Activated CD4-positive, alpha-beta T cell treated with anti-CD3 and anti-CD28 coated beads, Interleukin-2, amount 10 ng/mL, durations not matched to agents 24 days and 14 days (primary cell): ENCODE results near the gene SORCS2. TPM values are rescaled to one million over a fixed set of nuclear protein-coding genes. Genes with fewer than 3 reads are reported as not detected.

Source experiments
- DNase-seq: peaks from one replicate; pipeline ENCODE4 v3.0.0; 2022
- H3K27ac Mint-ChIP-seq: one replicate; pipeline ENCODE4 v1.8.0; 2022; ENCODE audit warnings: mild to moderate bottlenecking, mixed read lengths
- H3K27me3 Mint-ChIP-seq: one replicate; pipeline ENCODE4 v1.8.0; 2022; ENCODE audit warnings: mixed read lengths
- H3K36me3 Mint-ChIP-seq: one replicate; pipeline ENCODE4 v1.8.0; 2022; ENCODE audit warnings: low read depth, mild to moderate bottlenecking, mixed read lengths
- H3K4me1 Mint-ChIP-seq: one replicate; pipeline ENCODE4 v1.8.0; 2021; ENCODE audit warnings: mixed read lengths
- H3K4me3 Mint-ChIP-seq: one replicate; pipeline ENCODE4 v1.8.0; 2022; ENCODE audit warnings: mild to moderate bottlenecking, moderate library complexity, mixed read lengths
- H3K9me3 Mint-ChIP-seq: one replicate; pipeline ENCODE4 v1.8.0; 2021; ENCODE audit warnings: mixed read lengths
- intact Hi-C: fragments of 100-400 bp; cut with micrococcal nuclease; formaldehyde crosslinking; loops from one replicate; pipeline ENCODE4 v1.15.1; 2023
- total RNA-seq: library from RNA; stranded (reverse); gene quantifications from 2 replicates; pipeline ENCODE4 v1.2.3, GENCODE V29; 2022

SORCS2 gene
- total RNA-seq, 1 donor from 2014 or later = not detected

DNA sequence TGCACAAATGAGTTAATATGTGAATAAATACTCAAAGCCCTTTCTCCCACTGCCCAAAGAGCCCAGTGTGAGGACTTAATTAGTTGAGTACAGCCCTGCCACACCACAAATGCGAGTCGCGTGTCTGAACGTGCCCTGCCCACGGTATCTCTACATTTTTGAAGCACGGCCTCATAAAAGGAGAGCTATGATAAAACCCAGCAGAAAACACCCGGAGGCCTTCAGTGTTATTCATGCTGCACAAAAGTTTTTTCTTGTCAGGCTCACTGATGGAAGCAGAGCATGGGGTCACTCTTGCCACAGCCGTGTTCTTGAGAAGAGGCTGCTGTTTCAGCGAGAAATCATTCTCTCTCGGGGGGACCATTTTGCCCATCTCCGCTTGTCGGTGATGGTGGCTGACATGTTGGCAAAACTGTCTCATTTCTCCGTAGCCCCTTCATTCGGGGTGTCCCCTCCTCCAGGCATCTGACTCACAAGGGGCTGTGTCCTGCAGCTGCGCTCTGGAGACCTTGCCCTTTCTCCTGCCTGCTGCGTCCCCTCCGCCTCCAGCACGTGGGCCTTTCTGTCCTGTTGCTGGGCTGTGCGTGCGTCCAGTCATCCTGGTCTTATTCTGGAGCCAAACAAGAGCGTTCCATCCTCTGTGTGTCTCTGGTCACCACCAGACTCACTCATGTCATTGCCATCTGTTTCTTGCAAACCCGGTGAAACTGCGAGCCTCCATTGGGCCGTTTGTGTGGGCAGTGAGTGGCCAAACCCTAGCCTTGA is 88.8 kb downstream of the SORCS2 start:
- intact Hi-C loops = no loop called here
- no peak for DNase-seq
- Mint-ChIP-seq H3K4me1 (no peaks in the 10 kb centered on the region), H3K9me3 (no peaks in the 10 kb centered on the region), H3K36me3 (no peaks in the 10 kb centered on the region), H3K4me3 (no peak overlapping the region), H3K27ac (no peak overlapping the region), H3K27me3 (peaks cover 5% of the 10 kb centered on the region)

DNA sequence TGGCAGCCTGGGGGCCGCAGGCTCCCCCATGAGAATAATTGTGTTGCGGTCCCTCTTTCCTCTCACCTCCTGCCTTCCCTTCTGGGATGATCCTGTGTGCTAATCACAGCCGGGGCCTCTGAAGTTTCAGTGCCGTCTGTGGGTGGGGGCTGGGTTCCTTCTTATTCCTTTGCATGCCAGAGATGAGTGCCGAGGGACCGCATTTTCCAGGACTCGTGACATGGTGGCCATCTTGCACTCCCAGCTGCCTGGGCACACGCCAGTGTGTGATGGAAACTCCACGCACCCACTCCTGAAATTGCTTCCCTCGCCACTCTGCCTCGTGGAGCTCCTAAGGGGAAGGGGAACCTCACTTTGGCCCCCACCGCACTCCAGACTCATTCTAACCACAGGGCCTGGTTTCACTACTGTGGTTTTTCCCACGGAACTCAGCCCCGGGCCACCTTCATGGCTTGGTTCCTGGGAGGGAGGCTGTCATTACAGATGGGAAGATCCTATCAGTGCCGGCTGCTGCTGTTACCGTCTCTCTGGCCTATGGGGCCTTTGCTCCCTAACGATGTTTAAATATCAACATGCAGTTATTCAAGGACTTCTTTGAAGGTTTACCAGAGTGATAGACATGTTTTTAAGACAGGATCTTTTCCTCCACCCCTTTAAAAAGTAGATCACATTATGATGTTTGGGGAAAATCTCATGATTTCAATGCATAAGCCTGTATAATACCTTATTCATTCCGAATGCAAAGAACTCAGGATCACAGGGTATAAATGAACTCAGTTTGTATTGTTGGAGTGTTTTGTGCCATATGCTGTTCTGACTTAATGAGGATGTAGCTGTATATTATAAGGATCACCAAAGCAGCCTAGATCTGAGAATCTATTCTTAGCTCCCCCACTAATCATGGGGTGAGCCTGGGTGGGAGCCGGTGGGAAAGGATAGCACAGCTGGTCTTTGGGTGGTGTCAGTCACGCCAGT is 89.6 kb downstream of the SORCS2 start:
- intact Hi-C loops = no loop called here
- DNase-seq = no peak
- H3K36me3 Mint-ChIP-seq = no peaks in the 10 kb centered on the region
- H3K4me3 Mint-ChIP-seq = no peak overlapping the region
- H3K27ac Mint-ChIP-seq = no peak overlapping the region
- H3K9me3 Mint-ChIP-seq = no peaks in the 10 kb centered on the region
- H3K27me3 Mint-ChIP-seq = peaks cover 5% of the 10 kb centered on the region
- no peaks in the 10 kb centered on the region for H3K4me1 Mint-ChIP-seq

DNA sequence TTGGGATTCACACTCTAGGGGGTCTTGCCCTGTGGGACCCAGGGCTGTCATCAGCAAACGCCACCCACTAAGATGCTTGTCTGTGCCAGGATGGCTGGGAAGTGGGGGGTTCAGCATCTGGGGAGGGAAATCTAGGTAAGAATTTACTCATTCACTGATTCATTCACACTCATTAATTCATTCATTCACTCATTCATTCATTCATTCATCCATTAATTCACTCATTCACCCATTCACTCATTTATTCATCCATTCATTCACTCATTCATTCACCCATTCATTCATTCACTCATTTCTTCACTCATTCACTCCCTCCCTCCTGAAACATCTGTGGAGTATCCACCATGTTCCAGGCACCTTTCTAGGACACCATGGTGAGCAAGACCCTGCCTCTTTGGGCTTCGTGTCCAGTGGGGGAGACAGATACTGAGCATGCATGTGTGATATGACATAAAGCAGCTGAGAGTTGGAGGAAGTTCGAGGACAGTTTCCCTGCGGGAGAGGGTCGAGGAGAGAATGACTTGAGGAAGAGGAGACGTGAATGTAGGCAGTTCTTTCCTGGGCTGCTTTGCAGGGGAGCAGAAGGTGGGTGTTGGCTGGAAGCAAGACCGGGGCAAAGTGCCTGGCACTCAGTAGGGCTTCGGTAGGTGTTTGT is 90.6 kb downstream of the SORCS2 start:
- intact Hi-C loops = no loop called here
- DNase-seq = no peak
- Mint-ChIP-seq H3K27me3 (peaks cover 5% of the 10 kb centered on the region), H3K4me1 (no peaks in the 10 kb centered on the region), H3K4me3 (no peak overlapping the region), H3K9me3 (no peaks in the 10 kb centered on the region), H3K27ac (no peak overlapping the region), H3K36me3 (no peaks in the 10 kb centered on the region)

DNA sequence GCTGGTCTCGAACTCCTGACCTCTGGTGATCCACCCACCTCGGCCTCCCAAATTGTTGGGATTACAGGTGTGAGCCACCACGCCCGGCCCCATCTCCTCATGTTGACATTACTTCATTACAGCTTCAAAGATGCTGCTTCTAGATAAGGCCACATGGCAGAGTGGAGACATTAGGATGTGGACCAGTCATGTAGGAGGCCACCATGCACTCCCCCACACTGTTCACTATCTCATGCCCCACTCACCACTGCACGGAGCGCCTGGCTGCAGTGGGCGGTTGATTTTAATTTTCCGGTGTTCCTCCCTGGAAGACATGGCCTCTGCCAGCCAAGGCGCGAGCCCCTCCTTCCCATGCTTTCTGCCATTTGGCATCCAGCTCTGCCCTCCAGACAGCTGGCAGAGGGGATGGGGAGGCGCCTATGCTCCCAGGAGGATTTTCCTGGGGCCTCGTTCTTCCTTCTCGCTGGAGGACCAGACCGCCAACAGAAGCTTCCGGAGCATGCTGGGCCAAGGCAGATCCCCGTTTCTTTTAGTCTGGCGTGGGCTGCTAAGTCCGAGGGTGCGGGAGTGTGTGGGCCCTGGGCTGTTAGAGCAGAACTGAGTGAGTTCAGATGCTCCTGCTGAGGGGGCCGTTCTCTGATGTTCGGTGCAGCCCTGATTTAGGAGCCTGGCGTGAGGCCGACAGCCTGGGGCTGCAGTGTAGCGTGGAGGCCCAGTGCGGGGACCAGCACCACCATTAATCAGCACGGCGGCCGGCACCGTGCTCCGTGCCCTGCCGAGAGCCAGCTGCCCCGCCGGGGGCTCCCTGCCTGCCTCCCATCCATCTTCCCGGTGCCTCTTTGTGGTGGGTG is 93.1 kb downstream of the SORCS2 start:
- intact Hi-C loops = no loop called here
- peaks cover 5% of the 10 kb centered on the region for H3K27me3 Mint-ChIP-seq
- H3K9me3 Mint-ChIP-seq = no peaks in the 10 kb centered on the region
- no peaks in the 10 kb centered on the region for H3K4me1 Mint-ChIP-seq
- no peak overlapping the region for H3K4me3 Mint-ChIP-seq
- no peak for DNase-seq
- no peak overlapping the region for H3K27ac Mint-ChIP-seq
- no peaks in the 10 kb centered on the region for H3K36me3 Mint-ChIP-seq

DNA sequence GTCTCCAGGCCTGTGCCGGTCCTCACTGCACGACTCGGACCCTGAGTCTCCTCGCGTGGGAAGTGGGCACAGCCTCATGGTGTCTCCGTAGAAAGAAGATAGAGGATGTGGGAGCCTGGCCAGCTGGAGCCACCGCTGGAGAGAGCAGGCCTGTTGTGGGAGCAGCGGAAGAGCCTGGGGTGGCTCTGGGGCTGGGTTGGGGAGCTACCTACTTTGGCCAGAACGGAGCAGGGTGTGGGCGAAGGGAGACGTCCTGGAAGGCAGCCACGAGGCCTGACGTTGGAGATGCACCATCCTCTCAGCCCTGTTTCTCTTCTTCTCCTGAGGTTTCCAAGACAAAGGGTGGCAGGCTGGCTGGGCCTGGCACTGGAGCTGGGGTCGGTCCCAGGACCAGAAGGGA is 93.8 kb downstream of the SORCS2 start:
- H3K27ac Mint-ChIP-seq = peak overlapping the region; percentile 45
- no peaks in the 10 kb centered on the region for H3K36me3 Mint-ChIP-seq
- intact Hi-C loops = no loop called here
- no peaks in the 10 kb centered on the region for H3K4me1 Mint-ChIP-seq
- peaks cover 5% of the 10 kb centered on the region for H3K27me3 Mint-ChIP-seq
- no peak for DNase-seq
- no peak overlapping the region for H3K4me3 Mint-ChIP-seq
- H3K9me3 Mint-ChIP-seq = no peaks in the 10 kb centered on the region

DNA sequence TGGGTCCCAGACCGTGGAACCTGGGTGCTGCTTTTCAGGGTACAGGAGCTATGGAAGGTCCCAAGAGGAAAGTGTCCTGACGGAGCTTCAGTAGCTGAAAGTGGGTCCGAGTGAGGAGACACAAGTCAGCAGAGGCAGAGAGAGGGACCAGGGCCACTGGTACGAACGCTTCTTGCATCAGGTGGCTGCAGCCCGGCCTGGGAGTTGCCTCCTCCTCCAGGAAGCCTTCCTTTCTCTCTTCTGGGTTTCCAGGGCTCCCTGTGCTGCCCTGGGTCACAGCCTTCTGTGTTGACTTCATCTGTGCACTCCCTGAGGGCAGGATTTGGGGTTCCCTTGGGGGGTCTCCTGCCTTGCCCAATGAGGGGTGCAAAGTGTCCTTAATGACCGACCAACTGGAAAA is 94.5 kb downstream of the SORCS2 start:
- Mint-ChIP-seq H3K9me3 (no peaks in the 10 kb centered on the region), H3K4me1 (no peaks in the 10 kb centered on the region), H3K36me3 (no peaks in the 10 kb centered on the region), H3K27ac (no peak overlapping the region), H3K27me3 (peaks cover 5% of the 10 kb centered on the region), H3K4me3 (no peak overlapping the region)
- no peak for DNase-seq
- intact Hi-C loops = no loop called here

DNA sequence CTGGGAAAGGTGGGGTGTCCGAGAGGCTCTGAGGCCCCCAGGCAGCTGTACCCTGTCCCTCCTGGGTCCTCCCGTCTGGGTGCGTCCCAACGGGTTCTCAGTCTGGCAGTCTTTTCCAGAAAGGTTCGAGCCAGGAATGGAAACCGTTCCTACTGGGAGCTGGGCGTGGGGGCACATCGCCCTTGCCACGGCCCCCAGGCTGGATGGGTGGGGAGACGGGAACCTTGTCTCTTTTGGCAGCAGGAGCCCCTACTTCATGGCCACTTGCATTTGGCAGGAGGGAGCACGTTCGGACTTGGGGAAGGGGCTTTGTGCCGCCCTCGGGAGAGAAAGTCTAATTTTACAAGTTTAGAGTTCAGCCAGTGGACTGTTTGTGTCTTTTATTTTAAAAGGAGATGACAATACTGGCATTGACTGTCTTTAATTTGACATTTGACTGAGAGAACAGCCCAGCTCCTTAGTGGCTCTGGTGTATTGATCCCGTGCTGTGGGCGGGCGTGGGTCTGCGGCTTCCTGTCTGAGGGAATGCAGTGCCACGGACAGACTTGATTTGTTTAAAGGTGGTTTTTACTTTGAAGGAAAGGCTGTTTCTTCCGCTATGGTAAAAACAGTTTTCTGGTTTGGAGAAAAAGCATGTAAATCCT is 95.1 kb downstream of the SORCS2 start:
- Mint-ChIP-seq H3K9me3 (no peaks in the 10 kb centered on the region), H3K27ac (no peak overlapping the region), H3K36me3 (no peaks in the 10 kb centered on the region), H3K4me3 (no peak overlapping the region), H3K27me3 (peaks cover 3% of the 10 kb centered on the region), H3K4me1 (no peaks in the 10 kb centered on the region)
- intact Hi-C loops = no loop called here
- DNase-seq = no peak

DNA sequence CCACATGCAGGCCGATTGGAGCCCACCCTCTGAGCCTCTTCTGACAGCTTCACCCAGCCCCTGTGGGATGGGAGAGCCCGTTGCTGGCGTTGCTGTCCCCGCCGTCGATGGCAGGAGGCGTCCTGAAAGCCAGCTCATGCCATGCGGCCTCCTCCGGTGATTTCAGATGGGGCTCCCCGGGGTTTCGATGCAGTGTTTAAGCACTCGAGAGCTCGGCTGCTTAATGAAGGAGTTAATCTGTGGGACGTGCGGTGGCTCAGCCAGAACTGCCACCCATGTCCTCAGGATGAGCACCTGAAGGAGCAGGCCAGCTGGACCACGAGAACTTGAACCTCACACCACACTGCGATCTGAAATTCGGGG is 95.6 kb downstream of the SORCS2 start:
- DNase-seq = no peak
- H3K36me3 Mint-ChIP-seq = no peaks in the 10 kb centered on the region
- intact Hi-C loops = no loop called here
- no peak overlapping the region for H3K27ac Mint-ChIP-seq
- no peaks in the 10 kb centered on the region for H3K9me3 Mint-ChIP-seq
- peaks cover 2% of the 10 kb centered on the region for H3K27me3 Mint-ChIP-seq
- no peak overlapping the region for H3K4me3 Mint-ChIP-seq
- H3K4me1 Mint-ChIP-seq = no peaks in the 10 kb centered on the region

DNA sequence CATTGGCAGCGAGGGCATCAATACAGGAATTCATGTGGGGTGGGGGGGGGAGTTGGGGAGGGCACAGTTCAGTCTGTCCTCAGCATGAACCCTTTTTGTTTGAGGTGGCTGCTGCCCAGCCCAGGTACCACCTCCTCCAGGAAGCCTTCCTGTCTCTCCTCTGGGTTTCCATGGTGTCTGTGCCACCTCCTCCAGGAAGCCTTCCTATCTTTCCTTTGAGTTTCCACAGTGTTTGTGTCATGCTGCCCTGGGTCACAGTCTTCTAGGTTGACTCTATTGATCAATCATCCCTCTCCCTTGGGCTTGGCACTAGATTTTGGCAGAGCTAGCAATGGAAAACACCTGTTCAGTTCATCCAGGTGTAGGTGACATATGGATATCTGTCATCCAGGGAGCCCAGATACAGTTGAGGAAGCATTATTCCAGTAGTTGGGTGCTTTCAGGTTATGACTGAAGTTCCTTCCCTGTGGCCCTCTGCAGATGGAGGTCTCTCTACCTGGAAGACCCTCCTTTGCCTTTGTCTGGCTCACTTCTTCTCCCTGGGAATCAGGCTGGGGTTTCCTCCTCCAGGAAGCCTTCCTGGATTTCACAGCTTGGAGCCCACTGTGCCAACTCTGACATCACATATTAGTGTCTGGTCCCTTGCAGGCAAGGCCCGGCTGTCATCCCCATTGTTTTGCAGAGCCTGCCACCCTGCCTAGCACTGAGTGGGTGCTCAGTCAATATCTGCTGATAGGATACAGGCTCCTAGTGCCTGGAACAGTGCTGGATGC is 96.6 kb downstream of the SORCS2 start:
- Mint-ChIP-seq H3K36me3 (no peaks in the 10 kb centered on the region), H3K27ac (no peak overlapping the region), H3K4me1 (no peaks in the 10 kb centered on the region), H3K4me3 (no peak overlapping the region), H3K9me3 (no peaks in the 10 kb centered on the region), H3K27me3 (no peaks in the 10 kb centered on the region)
- intact Hi-C loops = no loop called here
- DNase-seq = no peak

DNA sequence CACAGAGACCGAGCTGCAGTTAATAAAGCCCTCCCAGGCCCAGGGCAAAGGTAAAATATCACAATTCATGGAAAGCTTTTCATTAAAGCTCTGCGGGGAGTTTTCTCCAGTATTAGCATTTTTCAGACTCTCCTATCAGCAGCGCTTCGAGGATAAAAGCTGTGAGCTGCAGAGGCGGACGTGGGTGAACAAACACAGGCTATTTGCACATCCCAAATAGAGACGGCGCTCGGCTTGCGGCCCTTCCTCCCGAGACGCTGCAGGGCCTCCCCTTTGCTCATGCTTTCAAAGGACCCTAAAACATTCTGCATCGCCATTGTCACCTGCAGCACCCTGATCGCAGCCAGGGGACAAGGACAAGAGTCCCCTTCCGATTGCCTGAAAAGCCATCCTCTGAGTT is 97.3 kb downstream of the SORCS2 start:
- H3K36me3 Mint-ChIP-seq = no peaks in the 10 kb centered on the region
- H3K27ac Mint-ChIP-seq = no peak overlapping the region
- H3K27me3 Mint-ChIP-seq = no peaks in the 10 kb centered on the region
- no peak for DNase-seq
- H3K4me3 Mint-ChIP-seq = no peak overlapping the region
- H3K4me1 Mint-ChIP-seq = no peaks in the 10 kb centered on the region
- no peaks in the 10 kb centered on the region for H3K9me3 Mint-ChIP-seq
- intact Hi-C loops = no loop called here

DNA sequence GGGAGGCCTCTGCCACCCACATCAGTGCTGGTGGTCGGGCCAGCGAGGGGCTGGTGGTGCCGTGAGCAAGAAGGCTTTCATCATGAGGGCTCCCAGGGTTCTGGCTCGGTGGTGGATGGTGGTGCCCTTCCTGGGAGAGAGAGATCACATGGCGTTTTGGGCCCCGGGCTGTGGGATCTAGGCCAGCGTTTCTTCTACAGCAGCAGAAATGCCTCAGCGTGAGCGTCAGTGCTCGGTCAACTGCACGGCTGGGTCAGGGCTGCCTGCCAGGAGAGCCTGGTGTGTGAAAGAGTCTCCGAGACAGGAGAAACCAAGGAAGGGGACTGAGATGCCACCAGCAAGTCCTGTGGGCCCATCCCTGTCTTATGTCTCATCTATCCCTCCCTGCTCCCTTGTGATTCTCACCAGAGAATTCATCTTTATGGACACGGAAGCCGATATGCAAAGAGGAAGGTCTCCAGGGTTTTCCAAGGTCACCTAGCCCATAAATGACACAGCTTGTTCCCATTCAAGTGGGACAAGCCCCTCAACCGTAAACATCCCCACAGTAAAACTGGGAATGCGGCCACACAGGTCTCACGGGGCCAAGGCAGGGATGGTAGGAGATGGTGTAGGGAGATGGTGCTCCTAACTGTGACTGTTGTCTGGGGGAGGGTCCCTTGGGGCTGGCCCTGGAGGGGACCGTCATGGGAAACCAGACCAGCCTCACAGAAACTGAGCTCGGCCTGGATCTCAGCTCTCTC is 99.2 kb downstream of the SORCS2 start:
- intact Hi-C loops = no loop called here
- H3K27ac Mint-ChIP-seq = no peak overlapping the region
- DNase-seq = no peak

DNA sequence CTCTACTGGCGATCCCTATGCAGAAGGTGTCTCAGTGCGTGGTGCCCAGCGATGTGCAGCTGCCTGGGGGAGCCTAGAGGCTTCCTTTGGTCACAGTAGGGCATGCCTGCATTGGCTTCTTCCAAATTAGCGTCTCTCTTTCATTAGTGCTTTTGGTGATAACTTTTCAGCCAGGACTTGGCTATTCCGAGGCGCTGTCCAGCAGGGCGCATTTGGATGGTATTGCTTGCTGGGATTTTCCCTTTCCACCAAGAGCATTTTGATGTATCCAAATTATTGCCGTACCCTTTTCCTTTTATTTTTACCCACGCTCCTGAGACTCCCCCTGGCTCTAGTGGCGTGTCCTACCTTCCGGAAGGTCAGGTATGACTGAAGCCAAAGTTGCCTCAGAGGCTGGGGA is 101.4 kb downstream of the SORCS2 start:
- no peaks in the 10 kb centered on the region for H3K4me1 Mint-ChIP-seq
- H3K36me3 Mint-ChIP-seq = no peaks in the 10 kb centered on the region
- no peak overlapping the region for H3K4me3 Mint-ChIP-seq
- H3K27ac Mint-ChIP-seq = no peak overlapping the region
- no peak for DNase-seq
- H3K27me3 Mint-ChIP-seq = no peaks in the 10 kb centered on the region
- intact Hi-C loops = no loop called here
- H3K9me3 Mint-ChIP-seq = no peaks in the 10 kb centered on the region

More for the DNA sequence above, 99.2 kb downstream of the SORCS2 start:
- no peaks in the 10 kb centered on the region for H3K27me3 Mint-ChIP-seq
- H3K36me3 Mint-ChIP-seq = no peaks in the 10 kb centered on the region
- H3K9me3 Mint-ChIP-seq = no peaks in the 10 kb centered on the region
- H3K4me1 Mint-ChIP-seq = no peaks in the 10 kb centered on the region
- H3K4me3 Mint-ChIP-seq = no peak overlapping the region
